GM19328 (cell line): ENCODE measurements around the gene PKIB.
"Not testable (repeated sequence)": the region's sequence is repeated elsewhere in the genome, so short reads cannot be mapped to it uniquely, and the experiment has no call there.

Source experiments
- ATAC-seq: cut with Tn5 transposase; IDR thresholded peaks from one replicate; pipeline ENCODE4 v1.9.1; 2021; ENCODE audit warnings: mild to moderate bottlenecking, moderate library complexity; ENCODE audit not compliant: unreplicated experiment

The PKIB gene

DNA sequence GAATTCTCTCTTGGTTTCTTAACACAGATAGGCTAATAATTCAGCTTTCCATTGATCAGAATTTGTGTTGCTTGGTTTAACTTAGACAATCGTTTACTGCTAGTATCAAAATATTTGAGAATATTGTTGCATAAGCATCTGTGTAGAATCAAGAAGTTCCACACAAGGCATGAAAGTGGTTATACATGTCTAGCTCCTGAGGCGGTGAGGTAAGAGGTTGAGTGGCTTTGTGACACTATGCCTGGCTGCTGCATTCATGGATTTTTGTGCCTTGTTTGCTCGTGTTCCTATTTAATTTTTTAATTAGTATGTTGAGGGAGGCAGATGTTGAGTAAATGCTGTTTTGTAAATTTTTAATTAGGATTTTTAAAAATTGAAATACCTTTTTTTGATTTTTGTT, 10.2 kb downstream of the PKIB start:
- no peak for ATAC-seq

DNA sequence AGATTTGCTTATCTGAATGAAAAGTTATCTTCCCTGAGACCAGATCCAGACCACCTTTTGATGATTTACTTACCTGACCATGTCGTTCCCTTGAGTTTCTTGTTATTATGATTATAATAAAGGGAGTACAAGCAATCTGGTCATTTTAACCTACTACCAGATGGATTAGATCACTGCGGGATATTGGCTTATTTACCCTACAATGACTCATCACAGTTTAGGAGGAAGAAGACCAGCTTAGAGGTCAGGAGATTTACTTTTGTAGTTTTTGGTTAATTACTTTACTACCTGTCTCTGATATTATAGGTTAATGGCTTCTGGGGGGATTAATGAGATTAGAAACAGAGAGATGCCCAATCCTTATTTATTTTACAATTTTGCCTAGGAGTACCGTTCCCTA, 10.7 kb downstream of the PKIB start:
- no peak for ATAC-seq

DNA sequence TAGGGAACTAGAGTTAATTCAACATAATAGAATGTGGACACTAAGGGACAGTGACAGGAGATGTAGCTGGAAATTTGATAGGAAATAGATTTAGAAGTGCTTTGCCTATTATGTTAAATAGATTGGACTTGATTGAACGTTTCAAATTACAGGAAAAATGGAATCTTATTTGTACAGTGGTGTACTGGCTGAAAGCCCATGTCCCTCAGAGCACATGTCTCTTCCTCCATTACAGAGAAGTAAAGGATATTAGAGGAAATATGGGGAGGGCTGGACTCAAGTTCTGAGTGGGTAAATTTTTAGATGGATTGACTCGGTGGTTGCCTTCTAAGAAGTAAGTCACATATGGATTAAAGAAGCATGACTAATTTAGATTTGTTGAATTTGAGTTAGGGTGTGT, 11.4 kb downstream of the PKIB start:
- ATAC-seq, result no peak

DNA sequence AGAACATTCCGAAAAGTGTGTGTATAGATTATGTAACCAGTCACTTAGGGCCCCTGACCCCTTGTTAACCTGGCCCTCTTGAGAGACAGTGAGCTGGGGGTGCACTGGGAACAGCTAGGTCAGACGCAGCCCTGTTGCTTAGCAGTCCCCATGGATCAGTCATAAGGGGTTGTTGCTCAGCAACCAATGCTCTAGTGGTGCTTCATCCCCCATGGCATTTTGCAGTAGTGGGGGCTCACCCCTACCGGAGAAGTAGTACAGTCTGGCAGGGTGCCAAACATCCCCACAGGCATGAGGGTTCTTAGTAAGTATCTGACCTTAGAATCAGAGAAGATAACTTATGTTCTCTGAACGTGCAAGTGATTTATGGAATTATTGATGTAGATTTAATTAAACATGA, 12.3 kb downstream of the PKIB start:
- no peak for ATAC-seq

DNA sequence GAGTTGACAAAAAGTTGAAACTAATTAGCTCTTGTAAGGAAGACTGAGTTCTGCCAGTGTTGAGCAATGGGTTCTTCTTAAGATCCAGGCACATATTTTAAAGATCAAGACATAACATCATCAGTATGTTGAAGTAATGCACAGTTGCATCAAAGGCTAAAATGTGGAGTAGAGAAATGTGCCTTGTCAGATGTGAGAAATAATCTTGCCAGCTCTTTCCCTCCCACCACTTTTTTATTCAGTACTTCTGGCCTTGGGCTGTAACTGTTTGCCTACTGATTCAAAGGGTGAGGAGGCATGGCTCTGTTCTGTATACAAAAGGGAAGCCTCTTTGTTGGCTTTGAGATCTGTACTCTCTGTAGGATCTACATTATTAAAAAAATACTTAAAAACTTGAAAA, 13.1 kb downstream of the PKIB start:
- ATAC-seq, result no peak

DNA sequence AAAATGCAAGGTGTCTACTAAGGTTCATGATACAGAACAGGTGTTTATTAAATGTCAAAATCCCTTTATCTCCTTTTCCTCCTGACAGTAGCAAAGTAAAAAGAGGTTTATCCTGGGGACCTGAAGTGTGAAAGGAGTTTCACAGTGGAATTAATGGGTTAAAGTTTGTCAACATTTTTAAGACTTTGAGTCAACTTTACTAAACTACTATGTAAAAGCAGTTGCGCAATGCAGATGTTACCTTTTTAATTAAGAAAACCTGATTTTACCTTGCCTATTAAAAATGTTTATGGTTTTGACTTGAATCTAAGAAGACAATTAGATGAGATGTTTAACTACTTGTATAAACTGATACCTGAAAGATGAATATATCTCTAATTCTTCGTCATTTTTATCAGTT, 14.6 kb downstream of the PKIB start:
- ATAC-seq, result no peak

DNA sequence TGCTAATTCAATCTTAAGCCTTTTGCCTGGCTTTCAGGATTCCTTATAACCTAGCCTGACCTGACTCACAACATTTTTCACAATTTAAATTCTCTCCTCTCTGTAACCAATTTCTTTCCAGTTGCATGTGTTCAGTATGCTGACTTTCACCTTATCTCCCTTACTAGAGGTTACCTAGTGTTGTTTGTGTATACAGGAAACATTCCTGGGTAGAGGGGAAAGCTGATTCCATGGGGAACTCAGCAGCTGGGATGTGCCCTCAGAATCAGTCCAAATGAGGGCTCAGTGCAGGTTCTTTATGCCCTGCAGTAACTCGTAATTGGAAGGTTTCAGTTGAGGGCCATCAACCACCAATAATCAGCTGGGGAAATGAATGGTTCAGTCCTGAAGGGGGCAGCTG, 18.5 kb downstream of the PKIB start:
- no peak for ATAC-seq

DNA sequence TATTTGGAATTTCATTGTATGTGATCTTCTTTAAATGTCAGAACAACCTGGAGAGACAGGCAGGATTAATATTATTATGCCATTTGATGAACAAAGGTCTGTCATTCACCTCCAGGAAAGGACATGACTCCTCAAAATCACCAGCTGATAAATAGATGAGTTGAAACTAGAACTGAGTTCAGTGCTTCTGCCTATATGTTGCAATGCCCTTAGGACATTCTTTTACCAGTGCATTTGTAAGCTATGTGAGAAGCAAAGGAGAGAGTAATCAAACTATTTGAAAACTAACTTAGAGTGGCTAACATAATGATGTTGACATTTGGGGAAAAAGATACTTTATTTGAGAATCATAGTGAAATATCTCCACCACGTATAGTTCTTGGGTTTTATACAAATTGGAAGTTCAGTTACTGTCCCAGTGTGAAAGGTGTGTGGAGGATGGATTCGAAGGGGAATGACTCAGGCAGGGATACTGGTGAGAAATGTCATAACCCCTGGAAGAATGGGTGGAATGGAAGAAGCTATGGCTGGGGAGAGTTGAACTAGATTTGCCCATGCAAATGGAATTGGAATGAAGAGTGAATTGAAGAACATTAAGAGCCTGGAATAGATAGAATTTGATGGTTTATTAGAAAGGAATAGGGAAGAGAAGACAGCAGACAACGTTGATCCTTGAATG, 21.5 kb downstream of the PKIB start:
- no peak for ATAC-seq

DNA sequence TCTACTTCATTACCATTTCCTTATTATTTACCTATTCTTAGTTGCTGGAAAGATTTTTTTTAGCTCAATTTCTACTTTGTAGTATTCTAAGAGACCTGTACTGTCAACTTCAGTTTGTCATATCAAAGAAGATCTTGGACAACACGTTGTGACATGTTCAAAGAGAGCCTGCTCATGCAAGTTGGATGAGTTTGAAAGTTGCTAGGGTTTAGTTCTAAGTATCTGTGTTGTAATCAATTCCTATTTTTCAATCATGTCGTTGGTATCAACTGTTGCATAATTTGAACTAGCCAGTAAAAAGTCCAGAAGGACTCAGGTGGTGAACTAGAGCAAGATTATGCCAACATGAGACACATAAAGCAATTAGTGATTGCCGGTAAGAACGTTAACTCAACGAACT, 30.2 kb downstream of the PKIB start:
- no peak for ATAC-seq

DNA sequence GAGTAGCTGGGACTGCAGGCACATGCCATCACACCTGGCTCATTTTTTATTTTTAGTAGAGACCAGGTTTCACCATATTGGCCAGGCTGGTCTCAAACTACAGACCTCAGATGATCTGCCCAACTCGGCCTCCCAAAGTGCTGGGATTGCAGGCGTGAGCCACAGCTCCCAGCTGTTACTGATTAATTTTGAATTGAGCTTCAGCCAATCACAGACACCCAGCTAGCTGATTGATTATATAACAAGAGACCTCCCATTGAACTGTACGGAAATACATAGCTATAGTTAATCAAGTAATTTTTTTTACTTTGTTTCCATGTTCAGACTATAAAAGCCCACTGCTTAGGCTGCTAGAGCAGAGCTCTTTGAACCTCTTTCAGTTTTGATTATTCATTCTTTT, 31.6 kb downstream of the PKIB start:
- ATAC-seq, result no peak

DNA sequence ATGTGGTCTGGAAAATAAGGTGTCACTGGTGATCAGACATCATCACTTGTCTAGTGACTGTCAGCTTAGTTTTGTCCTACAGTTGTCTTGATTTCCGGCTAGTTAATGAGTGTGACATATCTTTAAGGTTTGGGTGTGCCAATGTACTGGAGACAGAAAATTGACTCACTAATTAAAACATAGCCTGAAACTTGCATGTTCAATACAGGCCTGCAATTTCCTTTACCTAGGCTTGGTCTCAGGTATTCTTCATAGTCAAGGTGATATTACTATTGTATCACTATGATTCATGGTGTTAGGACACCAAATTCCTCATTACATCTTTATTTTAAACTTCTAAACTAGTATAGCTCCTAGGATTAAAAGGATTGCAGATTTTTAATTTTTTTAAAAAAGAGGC, 32.4 kb downstream of the PKIB start:
- ATAC-seq, result not testable (repeated sequence)

DNA sequence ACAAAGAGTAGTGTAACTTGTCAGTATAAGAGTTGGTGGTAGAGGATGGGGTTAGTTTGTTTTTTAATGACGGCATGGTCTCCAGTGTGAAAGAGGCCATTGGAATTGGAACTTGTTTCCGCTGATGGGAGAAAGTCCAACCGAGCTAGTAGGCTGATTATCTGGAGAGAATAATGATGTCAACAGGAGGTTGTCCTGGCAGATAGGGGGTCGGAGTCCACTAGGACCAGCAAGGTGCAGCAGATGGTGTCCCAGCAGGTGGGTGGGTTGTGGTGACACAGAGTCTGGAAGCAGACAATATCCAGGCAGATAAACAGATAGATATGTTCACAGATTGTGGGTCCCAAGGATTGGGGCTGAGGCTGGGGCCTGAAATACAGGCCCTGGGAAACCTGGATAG, 35.1 kb downstream of the PKIB start:
- ATAC-seq, result no peak

DNA sequence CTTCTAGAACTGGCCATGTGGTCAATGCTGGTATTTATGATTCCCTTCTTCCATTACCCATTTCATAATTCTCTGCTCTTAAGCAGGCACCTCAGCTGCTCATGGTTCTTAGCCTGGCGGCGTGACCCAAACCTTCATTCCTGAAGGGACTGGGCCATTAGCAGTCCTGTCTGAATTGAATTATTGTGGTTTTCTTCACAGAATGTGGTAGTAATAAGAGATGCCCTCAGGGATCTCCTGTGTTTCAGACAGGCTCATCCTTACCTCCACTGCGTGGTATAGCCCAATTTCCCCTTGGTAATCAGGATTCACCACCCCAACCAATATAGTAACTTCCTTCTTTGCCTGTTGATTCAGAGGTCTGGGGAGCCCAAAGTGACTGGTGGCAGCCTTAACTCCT, 37.6 kb downstream of the PKIB start:
- no peak for ATAC-seq

DNA sequence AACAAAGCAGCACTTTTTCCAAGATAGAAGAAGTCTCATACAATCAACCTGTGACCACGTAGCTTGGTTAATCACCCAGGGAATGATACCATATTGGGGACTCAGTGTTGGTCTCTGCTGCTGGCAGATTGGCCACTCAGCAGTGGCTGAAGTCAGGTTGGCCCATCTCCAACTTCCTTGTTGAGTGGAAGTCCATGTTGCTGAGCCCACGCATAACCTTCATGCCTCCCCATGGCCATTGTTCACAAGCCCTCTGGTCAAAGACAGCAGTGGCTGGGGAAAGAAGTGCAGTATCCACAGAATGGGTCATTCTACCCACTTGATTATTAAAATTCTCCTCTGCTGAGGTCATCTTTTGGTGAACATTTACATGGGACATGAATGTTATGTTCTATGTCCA, 38.5 kb downstream of the PKIB start:
- ATAC-seq, result no peak

DNA sequence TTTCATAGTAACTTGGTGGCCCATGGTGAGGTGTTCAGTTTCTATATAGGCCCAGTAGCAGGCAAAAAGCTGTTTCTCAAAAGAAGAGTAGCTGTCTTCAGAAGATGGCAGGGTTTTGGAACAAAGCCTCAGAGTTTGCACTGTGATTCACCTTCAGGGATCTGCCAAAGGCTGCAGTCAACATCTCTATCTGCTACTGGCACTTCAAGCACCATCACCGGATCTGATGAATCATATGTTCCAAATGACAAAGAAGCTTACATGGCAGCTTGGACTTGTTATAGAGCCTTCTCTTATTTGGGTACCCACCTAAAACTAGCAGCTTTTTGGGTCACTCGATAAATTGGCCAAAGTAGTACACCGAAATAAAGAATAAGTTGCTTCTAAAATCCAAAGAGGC, 39.5 kb downstream of the PKIB start:
- ATAC-seq, result no peak

DNA sequence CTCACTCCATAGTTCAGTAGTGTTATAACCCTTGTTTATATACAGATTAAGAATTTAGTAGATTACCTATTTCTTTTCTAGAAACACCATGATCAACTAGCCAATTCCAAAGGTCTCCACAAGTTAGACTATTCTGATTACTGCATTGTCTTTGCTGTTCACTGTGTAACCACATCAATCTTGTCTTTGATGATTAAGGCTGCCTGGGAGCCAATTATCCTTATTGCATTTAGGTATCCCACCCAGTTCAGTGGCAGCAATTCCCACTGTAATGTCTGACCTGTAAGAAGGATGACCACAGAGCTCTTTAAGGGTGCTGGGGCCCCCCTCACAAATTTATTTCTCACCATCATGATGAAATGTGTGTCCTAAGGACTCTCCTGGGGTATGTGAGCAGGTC, 40.2 kb downstream of the PKIB start:
- ATAC-seq, result no peak

DNA sequence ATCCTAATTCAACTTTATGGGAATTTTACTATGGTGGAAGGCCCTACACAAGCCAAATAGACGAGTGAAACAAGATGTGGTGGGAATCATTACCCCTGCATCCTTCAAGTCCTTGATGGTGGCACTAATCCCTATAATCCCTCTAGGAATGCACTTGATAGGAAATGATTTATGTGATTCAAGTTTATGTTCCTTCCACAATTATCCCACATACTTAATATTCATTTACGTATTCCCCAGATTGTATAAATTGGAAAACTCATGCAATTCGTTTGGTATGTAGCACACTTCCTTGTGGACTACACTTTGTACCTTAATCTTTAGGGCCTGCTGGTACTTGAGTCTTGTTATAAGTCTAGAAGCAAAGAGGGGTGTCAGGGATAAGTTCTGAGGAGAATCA, 40.8 kb downstream of the PKIB start:
- ATAC-seq, result no peak

DNA sequence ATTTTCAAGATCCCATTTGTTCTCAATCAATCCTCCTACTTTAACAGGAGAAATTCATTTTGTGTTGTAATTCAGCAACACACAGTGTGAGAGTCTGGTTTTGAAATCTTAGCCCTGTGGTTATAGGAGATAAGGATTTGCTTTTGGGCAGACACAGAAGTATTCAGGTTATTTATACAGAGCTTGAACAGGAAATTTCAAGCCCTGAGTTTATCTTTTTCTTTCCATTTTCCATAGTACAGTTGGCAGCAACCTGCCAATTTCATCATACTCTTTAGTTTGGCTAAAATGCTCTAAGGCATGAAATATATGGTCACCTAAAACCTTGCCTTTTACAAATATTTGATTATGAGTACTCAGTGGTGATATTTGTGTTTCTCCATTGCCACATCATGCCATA, 41.4 kb downstream of the PKIB start:
- no peak for ATAC-seq

DNA sequence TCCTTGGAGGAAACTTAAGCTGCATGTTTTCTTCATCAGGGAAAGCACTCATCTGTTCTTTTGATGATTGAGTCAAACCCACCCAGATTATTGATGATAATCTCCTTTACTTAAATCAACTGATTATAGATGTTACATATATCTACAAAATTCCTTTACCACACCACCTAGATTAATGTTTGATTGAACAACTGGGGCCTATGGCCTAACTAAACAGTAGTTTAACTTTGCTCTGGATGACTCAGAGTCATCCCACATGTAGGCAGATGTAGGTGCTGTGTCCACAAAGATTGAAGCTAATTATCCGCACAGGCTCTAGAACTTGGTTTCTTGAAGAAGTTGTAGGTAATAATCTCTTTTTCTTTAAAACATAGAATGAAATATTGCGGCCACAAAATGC, 42.2 kb downstream of the PKIB start:
- ATAC-seq, result no peak

DNA sequence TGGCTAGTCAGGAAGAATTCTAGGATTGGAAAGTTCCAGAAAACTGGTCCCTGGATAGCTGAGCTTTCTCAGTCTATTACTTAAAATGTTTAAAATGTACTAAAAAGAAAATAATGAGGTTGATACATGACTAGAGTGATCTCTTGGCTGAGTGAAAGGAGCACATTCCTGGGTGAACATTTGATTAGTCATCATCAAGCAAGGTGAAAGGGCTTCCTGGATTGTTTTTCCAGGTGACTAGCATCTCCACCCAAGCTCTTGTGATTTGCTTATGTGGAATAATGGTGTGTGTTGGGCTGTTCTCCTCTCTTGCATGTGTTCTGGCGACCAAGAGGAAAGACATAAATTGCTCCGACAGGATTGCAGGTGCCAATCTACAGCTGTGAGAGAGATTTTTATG, 42.9 kb downstream of the PKIB start:
- no peak for ATAC-seq

DNA sequence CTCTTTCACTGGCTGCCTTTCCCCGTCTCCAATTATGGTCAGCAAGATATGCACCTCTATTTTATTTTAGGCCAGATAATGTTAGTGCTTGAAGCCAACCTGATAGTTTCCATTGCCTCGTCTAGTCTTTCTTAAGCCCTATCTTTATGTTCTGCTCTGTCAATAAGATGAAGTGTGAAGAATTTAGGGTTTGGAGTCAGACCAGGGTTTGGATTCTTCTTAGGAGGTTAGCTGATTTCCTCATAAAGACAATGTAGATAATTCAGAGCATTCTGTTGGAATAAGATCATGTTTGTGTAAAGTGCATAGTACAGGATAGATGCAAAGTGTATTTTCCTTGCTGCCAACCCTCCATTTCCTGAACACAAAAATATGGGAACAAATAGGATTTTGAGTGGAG, 43.8 kb downstream of the PKIB start:
- ATAC-seq, result no peak

DNA sequence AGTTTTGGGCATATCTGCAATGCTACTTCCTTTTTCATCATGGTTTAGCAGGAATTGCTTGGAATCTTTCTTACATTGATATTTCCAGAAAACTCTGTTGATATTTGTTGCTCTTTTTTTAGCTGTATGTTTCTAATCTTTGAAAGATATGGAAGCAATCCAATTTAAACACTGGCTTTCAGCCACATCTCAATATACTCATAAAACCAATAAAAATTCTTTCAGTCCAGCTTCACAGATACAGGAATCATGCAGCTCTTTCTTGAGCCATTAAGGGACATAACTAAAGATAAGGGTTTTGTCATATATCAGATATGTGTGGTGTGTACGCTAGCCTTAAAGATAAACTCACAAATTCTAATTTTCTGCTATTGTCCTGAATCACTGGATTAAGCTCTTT, 47.4 kb downstream of the PKIB start:
- no peak for ATAC-seq

DNA sequence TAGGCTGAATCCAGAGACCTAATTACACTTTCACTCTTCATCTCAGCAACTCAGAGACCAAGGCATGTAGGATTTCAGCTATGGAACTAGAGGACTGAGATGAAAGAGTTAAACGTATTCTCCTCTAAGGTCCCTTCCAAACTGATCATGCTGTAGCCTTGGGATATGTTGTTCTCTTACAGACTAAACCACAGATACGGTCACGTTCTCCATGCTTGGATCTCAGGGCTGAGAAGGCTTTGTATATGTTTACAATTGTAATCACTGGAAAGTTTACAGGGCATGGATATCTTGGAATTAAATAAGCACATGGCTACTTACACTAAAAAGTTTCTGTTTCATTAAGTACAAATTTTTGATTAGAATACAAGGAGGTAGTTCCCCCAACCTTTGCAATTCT, 50.1 kb downstream of the PKIB start:
- no peak for ATAC-seq

DNA sequence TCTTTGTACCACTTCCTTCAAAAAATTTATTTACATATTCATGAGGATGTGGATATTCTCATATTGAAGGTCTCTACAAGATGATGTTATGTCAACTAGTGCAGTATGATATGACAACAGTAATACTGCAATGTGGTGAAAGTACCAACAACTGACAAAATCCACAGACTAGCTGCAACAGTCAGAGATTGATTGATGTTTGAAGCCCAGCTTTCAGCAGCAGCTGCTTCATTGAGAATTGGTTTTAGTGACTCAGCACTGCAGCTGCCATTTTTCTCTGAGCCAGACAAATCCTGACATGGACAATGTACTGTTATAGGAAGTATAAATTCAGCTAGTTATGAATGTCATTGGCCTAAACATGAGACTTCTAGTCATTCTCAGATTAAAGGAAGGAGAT, 53.8 kb downstream of the PKIB start:
- ATAC-seq, result no peak
